ENCODE measurements around the gene SYT15B. TPM values are rescaled to one million over a fixed set of nuclear protein-coding genes. Genes with fewer than 3 reads are reported as not detected.
"Not testable (repeated sequence)": the region's sequence is repeated elsewhere in the genome, so short reads cannot be mapped to it uniquely, and the experiment has no call there.

SYT15B gene
- total RNA-seq, 1 donor from 2014 or later, result not detected

DNA sequence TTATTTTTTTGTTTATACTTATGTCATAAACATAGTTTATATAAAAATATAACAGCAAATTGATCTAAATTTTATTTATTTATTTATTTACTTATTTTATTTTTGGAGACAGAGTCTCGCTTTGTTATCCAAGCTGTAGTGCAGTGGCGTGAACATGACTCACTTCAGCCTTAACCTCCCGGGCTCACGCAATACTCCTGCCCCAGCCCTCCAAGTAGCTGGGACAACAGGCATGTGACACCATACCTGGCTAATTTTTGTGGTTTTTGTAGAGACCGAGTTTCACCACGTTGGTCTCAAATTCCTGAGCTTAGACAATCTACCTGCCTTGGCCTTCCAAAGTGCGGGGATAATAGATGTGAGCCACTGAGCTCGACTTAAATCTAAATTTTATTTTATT, 13.0 kb downstream of the SYT15B start:
- H3K27ac Mint-ChIP-seq; H3K4me3 Mint-ChIP-seq; H3K9me3 Mint-ChIP-seq; H3K4me1 Mint-ChIP-seq; H3K27me3 Mint-ChIP-seq; DNase-seq; intact Hi-C loops (cut with micrococcal nuclease); H3K36me3 Mint-ChIP-seq (ENCODE audit: low read depth): not testable (repeated sequence)

DNA sequence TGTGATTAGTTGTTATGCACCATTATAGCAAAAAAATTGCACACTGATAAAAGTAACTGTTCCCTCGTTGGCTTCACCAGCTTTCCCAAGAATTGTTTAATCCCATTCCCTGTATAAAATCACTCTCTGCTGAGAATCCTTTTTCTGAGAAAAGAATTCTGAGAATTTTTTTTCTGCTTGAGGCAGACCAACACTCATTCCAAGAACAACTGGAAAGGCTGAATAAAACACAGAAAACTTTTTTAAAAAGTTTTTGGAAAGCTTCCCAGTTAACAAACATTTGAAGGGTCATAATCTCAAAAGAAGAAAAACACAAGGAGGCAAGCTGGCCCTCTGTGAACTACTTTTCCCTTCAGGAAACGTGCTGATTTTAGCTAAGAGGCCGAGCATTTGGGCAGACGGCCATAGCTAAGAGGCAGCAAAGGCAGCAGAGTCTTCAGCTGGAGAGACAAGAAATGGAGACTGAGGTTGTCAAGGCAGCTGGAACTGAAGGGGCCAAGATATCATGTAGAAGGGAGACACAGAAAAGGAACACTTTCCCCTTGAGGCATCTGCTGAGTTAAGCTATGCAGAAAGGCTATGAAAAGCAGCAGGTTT, 16.5 kb downstream of the SYT15B start:
- H3K9me3 Mint-ChIP-seq; H3K27me3 Mint-ChIP-seq; H3K36me3 Mint-ChIP-seq (ENCODE audit: low read depth); H3K4me1 Mint-ChIP-seq; H3K27ac Mint-ChIP-seq; DNase-seq; H3K4me3 Mint-ChIP-seq; intact Hi-C loops (cut with micrococcal nuclease): not testable (repeated sequence)

DNA sequence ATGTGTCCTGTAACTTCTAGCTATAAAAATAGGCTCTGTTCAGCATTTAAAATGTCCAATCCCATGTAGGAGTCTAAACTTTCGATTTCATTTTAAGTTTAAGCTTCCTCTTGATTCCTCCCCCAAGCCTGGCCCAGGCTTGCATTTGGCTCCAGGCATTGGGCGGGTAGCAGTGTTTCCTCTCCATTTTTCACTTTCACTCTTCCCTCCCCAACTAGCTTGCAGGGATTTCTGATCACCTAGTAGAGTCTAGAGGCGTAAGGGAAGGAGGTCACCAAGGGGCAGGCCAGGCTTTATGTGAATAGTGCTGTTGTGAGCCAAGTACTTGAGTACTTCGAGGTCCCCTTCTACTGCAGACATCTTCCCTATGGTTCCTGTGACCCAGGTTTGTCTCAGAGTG, 18.5 kb downstream of the SYT15B start:
- H3K9me3 Mint-ChIP-seq; intact Hi-C loops (cut with micrococcal nuclease); H3K36me3 Mint-ChIP-seq (ENCODE audit: low read depth); H3K27me3 Mint-ChIP-seq; H3K27ac Mint-ChIP-seq; H3K4me3 Mint-ChIP-seq; H3K4me1 Mint-ChIP-seq; DNase-seq: not testable (repeated sequence)

DNA sequence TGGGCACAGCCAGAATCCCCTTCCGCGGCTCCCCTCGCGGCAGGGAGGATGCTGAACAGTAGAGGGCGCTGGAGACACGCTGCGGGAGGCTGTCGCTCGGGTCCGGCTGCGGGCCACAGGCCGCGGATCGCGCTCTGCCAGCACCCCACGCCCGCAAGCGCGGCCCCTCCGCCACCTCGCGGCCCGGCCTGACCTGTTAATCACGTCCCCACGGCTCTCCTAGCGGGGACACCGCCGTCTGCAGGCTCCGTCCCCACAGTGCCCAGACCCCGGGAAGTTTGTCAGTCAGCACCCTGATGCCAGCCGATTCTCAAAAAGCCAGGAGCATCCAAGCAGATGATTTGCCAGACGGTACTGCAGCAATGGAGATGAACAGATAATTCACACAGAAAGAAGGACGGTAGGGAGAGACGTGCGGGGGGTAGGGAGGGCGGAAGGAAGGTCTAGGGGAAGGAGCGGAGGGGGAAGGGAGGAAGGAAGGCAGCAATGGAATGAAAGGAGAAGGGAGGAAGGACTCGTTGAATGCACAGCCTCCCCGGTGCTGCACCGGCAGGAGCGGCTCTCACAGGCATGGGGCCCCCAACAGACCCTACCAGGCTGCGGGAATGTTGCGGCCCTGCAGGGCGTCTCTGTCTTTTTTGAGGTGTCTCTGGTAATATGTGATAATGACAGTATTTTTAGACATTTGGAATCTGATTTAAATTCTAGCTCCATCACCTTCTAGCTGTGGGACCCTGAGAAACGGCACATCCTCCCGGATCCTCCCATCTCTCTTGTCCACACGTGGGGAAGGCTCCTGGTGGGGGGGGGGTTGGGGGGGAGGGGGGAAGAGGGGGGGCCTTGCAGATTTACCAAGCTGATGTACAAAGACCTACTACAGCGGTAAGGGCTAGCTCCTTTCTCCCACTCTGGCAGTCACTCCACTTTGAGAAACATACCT, 19.5 kb downstream of the SYT15B start:
- H3K9me3 Mint-ChIP-seq; H3K36me3 Mint-ChIP-seq (ENCODE audit: low read depth); H3K27ac Mint-ChIP-seq; H3K4me1 Mint-ChIP-seq; H3K4me3 Mint-ChIP-seq; H3K27me3 Mint-ChIP-seq; intact Hi-C loops (cut with micrococcal nuclease): not testable (repeated sequence)
- DNase-seq, result peak; percentile 74

DNA sequence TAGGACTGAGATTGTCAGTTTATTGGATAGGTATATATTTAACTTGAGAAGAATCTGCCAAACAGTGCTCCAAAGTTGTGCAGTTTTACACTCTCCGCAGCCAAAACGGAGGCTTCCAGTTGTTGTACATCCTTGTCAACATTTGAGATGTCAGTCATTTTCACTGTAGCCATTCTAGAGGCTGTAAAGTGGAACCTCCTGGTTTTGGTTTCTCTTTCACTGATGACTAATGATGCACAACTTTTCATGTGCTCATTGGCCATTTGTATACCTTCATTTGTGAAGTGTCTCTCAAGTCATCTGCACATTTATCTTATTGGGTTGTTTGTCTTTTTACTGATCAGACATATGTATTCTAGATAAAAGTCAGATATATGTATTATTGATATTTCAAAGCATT, 22.5 kb downstream of the SYT15B start:
- DNase-seq; H3K27ac Mint-ChIP-seq; H3K27me3 Mint-ChIP-seq; H3K4me1 Mint-ChIP-seq; H3K9me3 Mint-ChIP-seq; H3K36me3 Mint-ChIP-seq (ENCODE audit: low read depth); H3K4me3 Mint-ChIP-seq; intact Hi-C loops (cut with micrococcal nuclease): not testable (repeated sequence)

DNA sequence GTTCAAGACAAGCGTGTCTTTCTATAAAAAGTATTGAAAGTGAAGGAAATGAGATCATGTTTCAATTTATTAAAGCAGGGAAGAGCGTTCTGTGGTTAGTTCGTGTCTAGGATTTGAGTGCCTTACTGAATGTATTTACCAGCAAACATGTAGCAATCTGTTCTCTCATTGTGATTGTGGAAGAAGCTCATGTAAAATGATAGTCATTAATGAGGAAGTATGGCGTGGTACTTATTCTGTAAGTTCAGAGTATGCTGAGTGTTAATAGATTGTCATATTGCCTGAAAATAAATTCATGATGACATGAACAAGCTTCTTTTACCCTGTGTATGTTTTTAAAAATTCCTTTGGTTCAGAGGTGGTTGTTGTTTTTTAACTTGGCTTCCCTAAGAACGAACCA, 32.5 kb downstream of the SYT15B start:
- H3K27ac Mint-ChIP-seq; H3K36me3 Mint-ChIP-seq (ENCODE audit: low read depth); intact Hi-C loops (cut with micrococcal nuclease); H3K27me3 Mint-ChIP-seq; H3K4me3 Mint-ChIP-seq; DNase-seq; H3K9me3 Mint-ChIP-seq; H3K4me1 Mint-ChIP-seq: not testable (repeated sequence)

DNA sequence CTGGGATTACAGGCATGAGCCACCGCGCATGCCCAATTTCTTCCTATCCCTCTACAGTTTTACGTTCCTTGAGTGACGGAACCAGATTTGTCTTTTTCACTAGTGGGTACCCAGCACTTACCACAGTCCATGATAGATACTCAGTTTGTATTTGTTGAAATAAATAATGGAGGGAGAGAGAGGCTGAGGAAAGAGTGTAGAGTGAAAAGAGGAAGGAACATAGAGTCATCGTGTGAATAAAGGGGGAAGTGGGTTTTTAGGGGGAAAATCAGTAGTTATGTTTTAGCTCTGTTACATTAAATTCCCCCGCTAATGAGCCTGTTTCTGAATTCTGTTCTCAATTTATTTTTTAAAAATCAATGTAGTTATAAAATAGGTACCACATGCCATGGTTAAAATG, 37.7 kb downstream of the SYT15B start:
- H3K36me3 Mint-ChIP-seq (ENCODE audit: low read depth); H3K4me3 Mint-ChIP-seq; H3K27ac Mint-ChIP-seq; DNase-seq; H3K9me3 Mint-ChIP-seq; H3K4me1 Mint-ChIP-seq; H3K27me3 Mint-ChIP-seq; intact Hi-C loops (cut with micrococcal nuclease): not testable (repeated sequence)

DNA sequence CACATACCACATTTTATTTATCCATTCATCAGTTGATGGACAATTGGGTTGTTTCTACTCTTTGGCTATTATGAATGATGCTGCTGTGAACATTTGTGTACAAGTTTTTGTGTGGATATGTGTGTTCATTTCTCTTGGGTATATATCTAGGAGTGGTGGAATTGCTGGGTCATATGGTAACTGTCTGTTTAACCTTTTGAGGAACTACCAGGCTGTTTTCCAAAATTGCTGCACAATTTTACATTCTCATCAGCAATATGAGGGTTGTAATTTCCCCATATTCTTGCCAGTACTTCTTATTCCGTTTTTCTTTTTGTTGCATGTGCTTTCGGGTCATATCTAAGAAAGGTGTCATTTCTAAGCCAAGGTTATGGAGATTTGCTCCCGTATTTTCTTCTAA, 38.3 kb downstream of the SYT15B start:
- H3K4me1 Mint-ChIP-seq; H3K9me3 Mint-ChIP-seq; H3K36me3 Mint-ChIP-seq (ENCODE audit: low read depth); H3K4me3 Mint-ChIP-seq; H3K27ac Mint-ChIP-seq; DNase-seq; intact Hi-C loops (cut with micrococcal nuclease); H3K27me3 Mint-ChIP-seq: not testable (repeated sequence)

DNA sequence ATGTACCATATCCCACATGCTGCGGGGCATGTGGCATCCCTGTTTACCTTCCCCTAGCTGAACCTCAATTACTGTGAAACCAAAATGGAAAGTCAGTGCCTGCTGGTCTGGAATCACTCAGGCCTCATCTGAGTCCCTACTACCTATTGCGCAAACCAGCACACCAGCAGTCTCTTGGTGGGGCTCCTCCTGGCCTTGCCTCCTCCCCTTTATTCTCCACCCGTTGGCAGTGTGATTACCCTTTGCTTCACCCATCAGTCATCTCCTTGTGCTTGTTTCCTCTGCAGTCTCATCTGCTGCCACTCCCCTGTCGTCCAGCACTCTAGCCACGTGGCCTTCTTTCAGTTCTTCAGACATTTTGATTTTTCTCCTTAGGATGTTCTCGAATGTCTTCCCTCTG, 39.3 kb downstream of the SYT15B start:
- intact Hi-C loops (cut with micrococcal nuclease); DNase-seq; H3K27ac Mint-ChIP-seq; H3K27me3 Mint-ChIP-seq; H3K4me3 Mint-ChIP-seq; H3K9me3 Mint-ChIP-seq; H3K36me3 Mint-ChIP-seq (ENCODE audit: low read depth); H3K4me1 Mint-ChIP-seq: not testable (repeated sequence)

DNA sequence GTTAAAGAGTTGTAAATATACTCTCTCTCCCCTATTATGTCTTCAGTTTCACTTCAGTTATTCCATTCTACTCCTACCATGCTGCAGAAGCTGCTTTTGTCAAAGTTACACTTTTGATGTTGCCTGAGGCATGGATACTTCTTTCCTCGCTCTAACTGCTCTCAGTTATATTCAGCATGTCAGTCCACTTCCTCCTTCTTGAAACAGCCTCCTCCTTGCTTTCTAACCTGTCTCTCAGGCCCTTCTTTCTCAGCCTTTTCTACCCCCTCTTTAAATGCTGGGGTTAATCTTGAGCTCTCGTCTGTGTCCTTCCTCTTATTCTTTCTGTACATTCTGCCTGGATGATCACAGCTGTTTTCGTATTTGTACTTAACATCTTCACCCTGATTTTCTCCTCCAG, 40.0 kb downstream of the SYT15B start:
- H3K27ac Mint-ChIP-seq; H3K4me1 Mint-ChIP-seq; H3K9me3 Mint-ChIP-seq; H3K27me3 Mint-ChIP-seq; H3K4me3 Mint-ChIP-seq; DNase-seq; H3K36me3 Mint-ChIP-seq (ENCODE audit: low read depth); intact Hi-C loops (cut with micrococcal nuclease): not testable (repeated sequence)

DNA sequence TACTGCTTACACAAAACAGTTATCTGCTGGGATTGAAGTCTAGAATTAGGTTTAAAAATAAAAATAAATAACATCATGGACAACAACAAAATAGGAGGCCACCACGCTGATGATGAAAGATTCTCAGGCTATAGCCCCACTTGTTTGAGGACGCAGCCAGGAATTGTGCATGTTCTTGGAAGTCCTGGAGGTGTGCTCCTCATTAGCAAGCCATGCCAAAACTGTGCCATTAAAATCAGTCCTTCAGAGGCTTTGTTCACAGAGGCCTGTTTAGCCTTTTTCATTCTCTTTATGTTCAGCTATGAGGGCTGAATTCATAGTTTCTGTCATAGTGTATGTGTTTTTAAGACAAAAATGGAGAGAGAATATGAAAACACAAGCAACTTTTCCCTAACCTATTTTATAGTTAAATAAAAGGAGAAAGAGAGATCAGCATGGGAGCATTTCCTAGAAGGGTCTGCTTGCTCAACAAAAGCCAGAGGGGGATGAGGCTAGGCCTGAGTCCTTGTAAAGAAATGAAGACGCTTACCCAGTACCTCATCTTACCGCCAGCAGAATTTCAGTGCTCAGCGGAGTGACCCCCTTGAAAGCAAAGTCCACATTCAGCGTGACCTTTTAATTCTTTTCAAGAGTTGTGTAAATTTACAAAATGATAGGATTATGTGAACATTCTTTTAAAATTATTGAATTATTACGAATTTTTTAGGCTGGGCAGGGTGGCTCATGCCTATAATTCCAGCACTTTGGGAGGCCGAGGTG, 46.2 kb downstream of the SYT15B start:
- H3K27ac Mint-ChIP-seq; H3K4me1 Mint-ChIP-seq; H3K36me3 Mint-ChIP-seq (ENCODE audit: low read depth); H3K9me3 Mint-ChIP-seq; DNase-seq; H3K27me3 Mint-ChIP-seq; intact Hi-C loops (cut with micrococcal nuclease); H3K4me3 Mint-ChIP-seq: not testable (repeated sequence)

Other genes with a start within 250 kb of the SYT15B start
- 8.6 and 9.8 TPM in 2 replicates for gene AGAP9, start 240.0 kb downstream of the SYT15B start, total RNA-seq
- gene NPY4R2, start 155.1 kb upstream of the SYT15B start, total RNA-seq, result not detected in 2 replicates
- not detected in 2 replicates for gene FAM25C, start 236.2 kb upstream of the SYT15B start, total RNA-seq

All from activated CD4-positive, alpha-beta T cell treated with anti-CD3 and anti-CD28 coated beads, Interleukin-2, amount 10 ng/mL, durations not matched to agents 24 days and 14 days (primary cell).